GM19238 (cell line): ENCODE data around the gene DHX58.
A peak's percentile ranks its signal among the peaks of the same experiment; 100 is the strongest.

Source experiments
- DNase-seq: peaks from one replicate; pipeline ENCODE4 v3.0.0; 2011; ENCODE audit warnings: low spot score; ENCODE audit not compliant: insufficient read length

Gene DHX58

DNA sequence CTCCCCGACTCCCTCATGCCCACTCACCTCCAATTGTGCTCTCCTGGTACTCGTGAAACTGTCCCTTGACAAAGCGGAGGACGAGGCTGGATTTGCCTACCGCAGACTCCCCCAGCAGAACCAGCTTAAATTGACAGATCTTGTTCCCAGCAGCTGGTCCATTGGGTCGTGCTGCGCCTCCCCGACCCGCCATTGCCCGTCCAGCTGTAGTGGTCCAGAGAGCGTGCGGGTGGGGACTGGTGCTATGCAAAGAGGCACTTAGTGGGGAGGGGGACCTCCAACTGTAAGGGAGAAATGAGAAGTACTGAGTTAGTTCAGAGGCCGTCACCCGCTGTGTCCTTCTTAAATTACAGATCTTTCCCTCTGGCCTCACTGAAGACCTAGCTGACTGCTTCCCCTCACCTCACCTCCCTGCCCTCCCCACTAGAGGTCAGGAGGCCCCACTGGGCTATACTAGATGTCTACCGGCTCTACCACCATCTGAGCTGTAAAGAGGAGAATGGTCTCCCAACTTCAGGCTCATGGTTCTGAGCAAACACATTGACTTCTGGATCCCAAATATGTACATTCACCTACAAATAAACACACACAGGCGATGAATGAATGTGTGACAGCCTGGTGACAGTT, 17.9 kb upstream of the DHX58 start:
- no peak for DNase-seq

- no peak for DNase-seq
These were observed 16.8 kb upstream of the DHX58 start for GRCh38 chr17:42129109-42129837.

DNA sequence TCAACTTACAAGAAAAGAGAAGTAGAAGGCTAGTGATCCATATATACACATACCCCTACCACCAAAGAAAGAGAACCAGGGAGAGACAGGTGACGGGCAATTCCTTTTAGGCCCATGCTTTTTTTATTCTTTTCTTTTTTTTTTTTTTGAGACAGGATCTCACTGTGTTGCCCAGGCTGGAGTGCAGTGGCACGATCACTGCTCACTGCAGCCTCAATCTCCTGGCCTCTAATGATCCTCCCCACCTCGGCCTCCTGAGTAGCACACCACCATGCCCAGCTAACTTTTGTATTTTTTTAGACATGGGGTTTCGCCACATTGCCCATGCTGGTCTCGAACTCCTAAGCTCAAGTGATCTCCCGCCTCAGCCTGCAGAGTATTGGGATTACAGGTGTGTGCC, 14.9 kb upstream of the DHX58 start:
- no peak for DNase-seq

GRCh38 chr17:42126836-42127235, 14.3 kb upstream of the DHX58 start:
- no peak for DNase-seq

DNA sequence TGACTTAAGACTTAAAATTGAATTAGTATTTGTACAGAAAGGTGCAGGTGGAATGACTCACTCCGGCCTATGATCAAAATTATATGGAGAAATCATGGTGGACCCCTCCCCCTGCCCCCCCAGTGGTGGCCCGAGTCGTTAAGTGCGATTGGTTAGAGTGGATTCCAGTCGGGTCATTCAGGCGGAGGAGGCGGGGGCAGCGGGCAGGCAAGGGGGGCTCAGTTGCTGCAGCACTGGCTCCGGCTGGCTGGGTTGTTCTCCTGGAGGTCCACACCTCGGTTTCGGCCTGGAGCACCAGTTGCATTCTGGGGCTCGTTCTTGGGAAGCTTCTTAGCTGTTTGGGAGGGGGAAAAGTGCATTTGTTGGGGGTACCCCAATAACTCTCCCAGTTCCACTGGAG, 13.1 kb upstream of the DHX58 start:
- no peak for DNase-seq

- no peak for DNase-seq
These were observed 11.7 kb upstream of the DHX58 start for GRCh38 chr17:42124256-42124655.

DNA sequence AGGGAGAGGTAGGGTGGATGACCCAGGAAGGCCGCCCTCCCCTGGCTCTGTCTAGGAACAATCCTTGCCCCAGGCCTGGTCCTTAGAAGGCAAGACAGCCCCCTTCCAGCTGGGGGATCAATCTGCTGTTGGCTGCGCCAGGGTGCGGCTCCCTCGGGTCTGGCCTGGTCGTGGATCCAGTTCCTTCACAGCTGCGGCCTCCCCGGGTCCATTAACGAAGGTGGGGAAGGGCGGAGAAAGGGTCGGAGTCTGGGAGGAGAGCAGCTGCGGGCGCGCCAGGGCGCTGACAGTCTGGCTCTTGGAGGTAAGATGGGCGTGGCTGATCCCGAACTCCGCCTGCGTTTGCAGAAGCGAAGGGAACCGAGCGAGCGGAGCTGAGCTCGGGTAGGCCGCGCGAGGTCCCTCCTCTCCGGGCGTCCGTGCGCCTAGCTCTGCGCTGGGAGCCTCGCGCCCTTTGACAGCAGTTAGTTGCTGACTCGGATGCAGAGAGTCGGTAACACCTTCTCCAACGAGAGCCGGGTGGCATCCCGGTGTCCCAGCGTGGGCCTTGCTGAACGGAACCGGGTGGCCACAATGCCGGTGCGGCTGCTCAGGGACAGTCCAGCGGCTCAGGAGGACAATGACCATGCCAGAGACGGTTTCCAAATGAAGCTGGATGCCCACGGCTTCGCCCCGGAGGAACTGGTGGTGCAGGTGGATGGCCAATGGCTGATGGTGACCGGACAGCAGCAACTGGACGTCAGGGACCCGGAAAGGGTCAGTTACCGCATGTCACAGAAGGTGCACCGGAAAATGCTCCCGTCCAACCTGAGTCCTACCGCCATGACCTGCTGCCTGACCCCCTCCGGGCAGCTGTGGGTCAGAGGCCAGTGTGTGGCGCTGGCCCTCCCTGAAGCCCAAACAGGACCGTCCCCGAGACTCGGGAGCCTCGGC, 10.1 kb upstream of the DHX58 start, which contains the start of gene HSPB9:
TSS of gene HSPB9 (plus strand) at position 434 of the 933 bp plus-strand sequence. CDS start at position 481, 47 bp downstream.
- DNase-seq: no peak

GRCh38 chr17:42120770-42121769, 8.6 kb upstream of the DHX58 start, which contains the start of gene KAT2A:
Gene KAT2A, minus strand, starts transcription at chr17:42121367. Its CDS starts 63 bp downstream, at chr17:42121304.
- DNase-seq: peak; percentile 93

GRCh38 chr17:42120161-42120769, 7.8 kb upstream of the DHX58 start:
- no peak for DNase-seq

- no peak for DNase-seq
These were observed 6.8 kb upstream of the DHX58 start for GRCh38 chr17:42119301-42119700.

DNA sequence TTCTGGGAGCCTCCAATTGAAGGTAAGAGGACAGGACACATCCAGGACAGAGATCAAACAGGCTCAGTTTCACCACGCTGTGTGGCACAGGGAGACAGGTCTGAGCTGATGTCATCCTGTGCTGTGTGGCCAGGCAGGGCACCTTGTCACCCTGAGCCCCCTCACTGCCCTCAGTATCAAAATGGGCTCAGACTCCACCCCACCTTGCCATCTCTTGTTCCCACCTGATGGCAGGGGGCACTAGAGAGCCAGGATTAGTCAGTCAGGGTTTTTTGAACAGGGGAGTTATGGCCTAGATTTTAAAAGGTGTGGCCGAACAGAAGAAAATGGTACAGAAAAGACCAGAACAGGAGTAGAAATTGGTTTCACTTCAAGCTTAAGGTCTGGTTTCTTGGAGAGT, 6.0 kb upstream of the DHX58 start:
- no peak for DNase-seq

GRCh38 chr17:42118126-42118510, 5.6 kb upstream of the DHX58 start:
- no peak for DNase-seq

- DNase-seq: no peak
These were observed 5.0 kb upstream of the DHX58 start for GRCh38 chr17:42117397-42118125.

DNA sequence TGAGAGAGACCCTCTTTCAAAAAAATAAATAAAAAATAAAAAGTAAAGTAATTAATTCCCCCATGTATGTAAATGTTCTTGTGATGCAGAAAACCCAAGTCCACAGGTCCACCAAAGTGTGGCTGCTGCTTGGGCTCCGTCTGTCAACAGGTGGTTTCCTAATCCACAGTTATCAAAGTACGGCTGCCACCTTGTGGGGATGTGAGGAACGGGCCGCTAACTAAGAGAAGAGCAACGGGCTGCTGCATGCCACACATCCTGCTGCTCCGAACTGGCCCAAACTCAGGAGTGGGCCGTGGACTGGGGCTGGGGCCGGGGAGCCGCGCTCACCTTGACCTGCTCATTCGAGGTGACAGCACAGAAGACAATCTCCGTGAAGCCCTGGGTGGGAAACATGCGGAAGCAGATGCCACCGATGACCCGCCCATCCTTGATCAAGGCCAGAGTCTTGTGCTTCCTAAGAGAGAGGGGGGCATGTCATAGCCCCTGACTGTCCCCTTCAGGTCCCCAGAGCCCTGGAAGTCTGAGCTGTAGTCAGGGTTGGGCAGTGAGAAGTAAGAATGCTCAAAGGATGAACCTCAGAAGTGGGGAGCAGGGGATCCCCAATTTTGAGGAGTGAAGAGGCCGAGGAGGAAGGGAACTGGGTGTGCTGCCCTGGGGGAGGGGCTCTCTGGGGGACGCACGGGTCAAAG, 4.3 kb upstream of the DHX58 start:
- DNase-seq: peak; percentile 60

DNA sequence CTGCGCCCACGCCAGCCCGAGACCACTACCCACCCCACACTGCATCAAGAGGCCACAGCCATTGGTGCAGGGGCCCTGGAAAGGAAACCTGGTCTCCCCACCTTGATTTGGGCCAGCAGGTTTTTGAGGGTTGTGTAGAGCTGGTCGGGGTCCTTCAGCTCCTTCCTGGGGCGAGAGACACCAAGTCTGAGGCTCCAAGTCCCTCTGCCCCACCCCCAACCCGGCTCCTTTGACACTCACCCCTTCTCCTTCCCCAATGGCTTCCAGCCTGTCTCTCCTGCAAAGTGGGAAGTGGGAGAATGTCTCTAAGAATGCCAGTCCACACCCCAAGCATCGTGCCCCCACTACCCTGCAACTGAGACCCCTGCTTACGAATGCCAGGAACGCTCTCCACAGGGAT, 1.6 kb upstream of the DHX58 start:
- DNase-seq: no peak

DNA sequence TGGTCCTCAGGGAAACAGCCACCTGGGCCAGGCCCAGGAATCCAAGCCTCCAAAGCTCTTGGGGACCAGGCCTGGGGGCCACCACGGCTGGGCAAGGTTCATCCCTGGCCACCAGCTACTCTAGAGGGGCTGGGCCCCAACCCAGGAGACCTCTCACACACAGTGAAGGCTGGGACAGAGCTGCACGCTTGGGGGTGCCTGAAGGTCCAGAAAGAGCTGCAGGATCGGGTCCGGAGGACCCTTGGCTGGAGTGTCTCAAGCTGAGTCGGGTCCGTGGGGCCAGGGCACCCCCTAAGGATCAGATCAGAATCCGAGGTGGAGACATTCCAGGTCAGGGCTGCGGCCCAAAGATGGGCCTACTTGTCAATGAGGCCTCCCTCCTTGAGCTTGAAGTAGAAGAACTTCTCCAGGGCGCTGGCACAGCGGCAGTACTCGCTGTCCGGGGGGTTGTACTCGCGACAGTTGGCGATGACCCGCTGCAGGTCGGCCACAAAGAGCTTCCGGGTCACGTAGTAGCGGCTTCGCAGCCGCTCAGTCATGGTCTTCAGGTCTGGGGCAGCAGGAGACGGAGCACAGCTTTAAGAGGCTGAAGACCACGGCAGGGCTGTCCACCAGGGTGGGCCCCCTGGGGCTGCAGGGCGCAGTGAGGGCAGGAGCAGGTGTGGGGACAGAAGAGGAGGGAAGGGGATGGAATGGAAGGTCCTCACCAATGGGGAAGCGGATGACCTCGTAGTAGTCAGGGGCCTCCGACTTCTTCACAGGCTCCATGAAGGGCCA, 967 bp upstream of the DHX58 start:
- no peak for DNase-seq

DNA sequence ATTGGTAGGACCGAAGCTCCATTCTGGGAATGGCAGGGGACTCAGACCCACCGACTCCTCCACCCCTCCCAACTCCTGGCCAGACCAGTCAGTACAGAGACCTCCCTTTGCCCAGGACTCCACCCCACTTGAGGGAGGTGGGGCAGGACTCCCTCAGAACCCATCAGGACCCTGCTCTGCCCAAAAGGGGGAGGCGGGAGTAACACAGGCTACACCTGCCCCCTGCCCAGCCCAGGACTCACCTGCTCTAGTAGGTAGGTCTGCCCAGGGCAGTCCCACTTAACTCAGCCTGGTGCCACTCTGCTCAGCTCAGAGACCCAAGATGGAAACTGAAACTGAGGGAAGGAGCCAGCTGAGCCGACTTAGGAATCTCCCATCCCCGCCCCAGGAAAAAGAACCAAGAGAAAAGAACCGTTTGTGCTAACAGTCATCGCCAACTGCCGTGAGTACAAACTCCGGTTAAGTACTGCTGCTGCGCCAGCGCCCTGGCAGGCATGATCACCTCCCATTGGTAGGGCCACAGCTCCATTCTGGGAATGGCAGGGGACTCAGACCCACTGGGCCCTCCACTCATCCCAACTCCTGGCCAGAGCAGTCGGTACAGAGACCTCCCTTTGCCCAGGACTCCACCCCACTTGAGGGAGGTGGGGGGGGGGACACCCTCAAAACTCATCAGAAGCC, 503 bp downstream of the DHX58 start:
- no peak for DNase-seq

- no peak for DNase-seq
These were observed 1.3 kb downstream of the DHX58 start for GRCh38 chr17:42111265-42111636.
